ENCODE results near the gene HS3ST4.

GRCh38 chr16:25905810-25906209, 214.1 kb downstream of the HS3ST4 start:
- TF ChIP-seq CTCF (IDR thresholded peaks at IDR 0.05) (no peak), POLR2A (IDR thresholded peaks at IDR 0.05) (no peak)

All from thyroid gland (tissue), 4 donors.